SKM-1 (cell line): ENCODE data around the gene CSNK2B.

Source experiments
- DNase-seq: peaks from one replicate; lab custom pipeline; 2025; ENCODE audit not compliant: unreplicated experiment; lab: John Stamatoyannopoulos, UW

The CSNK2B gene

GRCh38 chr6:31710523-31711219 lies 44.8 kb downstream of the CSNK2B start:
- DNase-seq, result no peak

DNA sequence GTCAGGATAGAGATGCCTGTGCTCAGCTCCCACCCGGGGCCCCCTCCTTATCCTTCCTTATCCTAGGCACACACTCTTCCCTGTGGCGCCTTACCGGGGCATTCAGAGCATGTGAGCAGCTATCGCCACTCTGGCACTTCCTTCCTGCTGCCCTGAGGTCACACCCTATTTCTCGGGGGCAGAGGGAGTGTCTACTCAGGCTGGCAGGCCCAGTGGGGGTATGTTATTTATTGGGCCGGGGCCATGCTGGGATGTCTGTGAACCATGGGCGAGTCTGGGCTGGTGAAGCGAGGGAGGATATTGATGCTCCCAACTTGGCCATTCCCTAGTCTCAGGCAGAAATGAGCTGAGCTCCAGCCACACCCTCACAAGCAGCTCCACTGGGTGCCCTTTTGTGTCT lies 45.4 kb downstream of the CSNK2B start:
- DNase-seq, result no peak

GRCh38 chr6:31712296-31712695 lies 46.4 kb downstream of the CSNK2B start:
- no peak for DNase-seq

GRCh38 chr6:31713465-31713864 lies 47.6 kb downstream of the CSNK2B start:
- DNase-seq, result no peak

- no peak for DNase-seq
These were observed 48.3 kb downstream of the CSNK2B start for GRCh38 chr6:31713991-31714684.

GRCh38 chr6:31715022-31715958 lies 49.4 kb downstream of the CSNK2B start, which contains the start of gene LY6G6D:
Gene LY6G6D, plus strand, starts transcription at chr6:31715348. Its CDS starts 8 bp downstream, at chr6:31715356.
- DNase-seq, result no peak

GRCh38 chr6:31717499-31718222 lies 51.8 kb downstream of the CSNK2B start:
- no peak for DNase-seq

DNA sequence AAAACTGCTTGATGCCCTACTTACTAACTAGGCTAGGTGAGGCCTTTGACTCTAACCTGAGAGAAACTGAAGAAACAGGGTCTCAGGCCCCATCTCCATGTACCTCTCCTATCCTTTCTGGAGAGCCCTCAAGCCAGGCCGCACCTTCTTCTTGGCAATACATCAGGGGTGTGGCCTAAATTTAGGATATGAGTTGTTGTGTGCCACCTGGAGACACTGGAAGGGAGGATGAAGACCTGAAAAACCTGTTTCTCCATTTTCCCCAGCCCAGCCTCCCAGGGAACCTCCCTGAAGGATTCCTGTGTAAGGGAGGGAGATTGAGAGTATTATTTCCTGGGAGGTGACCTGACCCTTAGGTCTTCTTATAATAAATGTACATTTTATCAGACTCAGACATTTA lies 52.4 kb downstream of the CSNK2B start:
- no peak for DNase-seq

DNA sequence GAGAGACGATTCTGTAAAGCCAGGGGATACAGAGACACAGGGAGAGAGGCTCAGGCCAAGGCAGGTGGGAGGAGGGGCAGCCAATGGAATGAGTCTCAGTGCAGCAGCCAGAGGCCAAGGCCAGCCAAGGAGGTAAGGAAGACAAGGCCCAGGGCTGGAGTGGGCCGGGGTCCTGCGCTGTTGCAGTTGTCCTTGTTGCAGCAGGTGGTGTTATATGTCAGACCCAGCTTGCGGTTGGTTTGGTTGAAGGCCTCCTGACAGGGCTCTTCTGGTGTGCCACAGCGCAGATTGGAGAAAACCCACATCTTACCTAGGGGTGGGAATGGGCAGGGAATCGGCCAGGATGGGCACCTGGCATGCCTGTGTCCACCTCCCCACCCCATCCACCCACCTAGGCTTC lies 53.1 kb downstream of the CSNK2B start:
- no peak for DNase-seq
